NCI-H146 (cell line): ENCODE results near the gene CDC37L1.
"Not testable (repeated sequence)": the region's sequence is repeated elsewhere in the genome, so short reads cannot be mapped to it uniquely, and the experiment has no call there.

Experiments
- DNase-seq: peaks from one replicate; lab custom pipeline; 2025; lab: John Stamatoyannopoulos, UW

CDC37L1 gene

DNA sequence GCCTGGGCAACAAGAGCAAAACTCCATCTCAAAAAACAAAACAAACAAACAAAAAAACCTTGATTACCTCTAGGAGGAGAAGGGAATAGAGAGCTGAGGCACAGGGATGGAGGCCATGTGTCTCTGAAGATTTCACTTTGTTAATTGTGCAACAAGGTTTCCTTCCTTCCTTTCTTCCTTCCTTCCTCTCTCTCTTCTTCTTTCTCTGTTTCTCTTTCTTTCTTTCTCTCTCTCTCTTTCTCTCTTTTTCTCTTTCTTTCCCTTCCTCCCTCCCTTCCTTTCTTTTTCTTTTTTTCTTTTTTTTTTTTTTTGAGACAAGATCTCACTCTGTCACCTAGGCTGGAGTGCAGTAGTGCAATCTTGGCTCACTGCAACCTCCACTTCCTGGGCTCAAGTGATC, 75.2 kb downstream of the CDC37L1 start:
- DNase-seq = not testable (repeated sequence)

DNA sequence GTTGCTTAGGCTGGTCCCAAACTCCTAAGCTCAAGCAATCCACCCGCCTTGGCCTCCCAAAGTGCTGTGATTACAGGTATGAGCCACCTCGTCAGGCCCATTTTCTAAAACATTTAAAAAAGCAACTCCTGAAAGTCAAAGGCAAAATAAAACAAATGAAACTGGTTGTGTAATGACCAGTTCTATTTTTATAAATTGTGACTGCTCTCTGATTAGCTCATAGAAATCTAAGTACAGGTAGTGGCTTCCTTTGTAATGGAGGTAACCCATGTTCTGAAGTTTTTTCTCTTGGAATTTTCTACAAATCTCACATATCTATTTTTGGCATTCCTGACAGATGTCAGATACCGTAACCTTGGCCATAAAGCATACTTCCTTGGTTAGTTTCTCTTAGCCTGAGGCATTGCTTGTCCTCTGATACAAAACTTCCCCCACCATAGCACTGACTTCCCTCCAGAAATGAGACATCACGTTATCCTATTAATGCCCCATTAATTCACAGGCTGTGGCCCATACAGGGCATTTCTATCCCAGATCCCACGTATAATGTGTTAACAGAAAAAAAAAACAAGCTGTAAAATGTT, 75.7 kb downstream of the CDC37L1 start:
- DNase-seq = no peak

DNA sequence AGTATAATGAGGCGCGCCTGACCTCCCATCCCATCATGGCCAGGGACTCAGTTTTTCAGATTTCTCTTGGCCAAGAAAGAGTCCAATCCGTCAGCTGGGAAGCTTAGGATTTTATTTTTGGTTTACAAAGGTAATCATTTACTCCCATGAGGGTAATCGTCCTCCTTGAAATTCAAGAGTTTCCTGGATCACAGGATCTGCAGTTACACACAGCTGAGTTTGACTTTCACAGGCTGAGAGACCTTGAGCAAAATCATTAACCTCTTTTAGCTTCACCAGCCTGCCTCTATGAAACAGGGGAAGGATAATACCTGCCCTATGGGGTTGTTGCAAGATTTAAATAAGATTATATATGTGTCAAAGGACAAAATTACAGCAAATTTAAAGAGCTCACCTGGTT, 77.1 kb downstream of the CDC37L1 start:
- DNase-seq = no peak
